ENCODE measurements around the gene GGCX. TPM values are rescaled to one million over a fixed set of nuclear protein-coding genes. Genes with fewer than 3 reads are reported as not detected.
A peak's percentile ranks its signal among the peaks of the same experiment; 100 is the strongest.

The GGCX gene
- total and polyA plus RNA-seq, 2 of the 13 experiments (the other 11 are each of a cell fraction or from before 2014, with no cell fraction given): 72.5 to 103 TPM

GRCh38 chr2:85538507-85539360 is 22.6 kb downstream of the GGCX start, which contains the start of gene MAT2A (continued):
- TF ChIP-seq, protein P1, sequence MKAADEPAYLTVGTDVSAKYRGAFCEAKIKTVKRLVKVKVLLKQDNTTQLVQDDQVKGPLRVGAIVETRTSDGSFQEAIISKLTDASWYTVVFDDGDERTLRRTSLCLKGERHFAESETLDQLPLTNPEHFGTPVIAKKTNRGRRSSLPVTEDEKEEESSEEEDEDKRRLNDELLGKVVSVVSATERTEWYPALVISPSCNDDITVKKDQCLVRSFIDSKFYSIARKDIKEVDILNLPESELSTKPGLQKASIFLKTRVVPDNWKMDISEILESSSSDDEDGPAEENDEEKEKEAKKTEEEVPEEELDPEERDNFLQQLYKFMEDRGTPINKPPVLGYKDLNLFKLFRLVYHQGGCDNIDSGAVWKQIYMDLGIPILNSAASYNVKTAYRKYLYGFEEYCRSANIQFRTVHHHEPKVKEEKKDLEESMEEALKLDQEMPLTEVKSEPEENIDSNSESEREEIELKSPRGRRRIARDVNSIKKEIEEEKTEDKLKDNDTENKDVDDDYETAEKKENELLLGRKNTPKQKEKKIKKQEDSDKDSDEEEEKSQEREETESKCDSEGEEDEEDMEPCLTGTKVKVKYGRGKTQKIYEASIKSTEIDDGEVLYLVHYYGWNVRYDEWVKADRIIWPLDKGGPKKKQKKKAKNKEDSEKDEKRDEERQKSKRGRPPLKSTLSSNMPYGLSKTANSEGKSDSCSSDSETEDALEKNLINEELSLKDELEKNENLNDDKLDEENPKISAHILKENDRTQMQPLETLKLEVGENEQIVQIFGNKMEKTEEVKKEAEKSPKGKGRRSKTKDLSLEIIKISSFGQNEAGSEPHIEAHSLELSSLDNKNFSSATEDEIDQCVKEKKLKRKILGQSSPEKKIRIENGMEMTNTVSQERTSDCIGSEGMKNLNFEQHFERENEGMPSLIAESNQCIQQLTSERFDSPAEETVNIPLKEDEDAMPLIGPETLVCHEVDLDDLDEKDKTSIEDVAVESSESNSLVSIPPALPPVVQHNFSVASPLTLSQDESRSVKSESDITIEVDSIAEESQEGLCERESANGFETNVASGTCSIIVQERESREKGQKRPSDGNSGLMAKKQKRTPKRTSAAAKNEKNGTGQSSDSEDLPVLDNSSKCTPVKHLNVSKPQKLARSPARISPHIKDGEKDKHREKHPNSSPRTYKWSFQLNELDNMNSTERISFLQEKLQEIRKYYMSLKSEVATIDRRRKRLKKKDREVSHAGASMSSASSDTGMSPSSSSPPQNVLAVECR (CRISPR knock-in tag; IDR thresholded peaks at IDR 0.05; ENCODE audit: borderline replicate concordance): peak; percentile 86
- TF ChIP-seq, protein P2, sequence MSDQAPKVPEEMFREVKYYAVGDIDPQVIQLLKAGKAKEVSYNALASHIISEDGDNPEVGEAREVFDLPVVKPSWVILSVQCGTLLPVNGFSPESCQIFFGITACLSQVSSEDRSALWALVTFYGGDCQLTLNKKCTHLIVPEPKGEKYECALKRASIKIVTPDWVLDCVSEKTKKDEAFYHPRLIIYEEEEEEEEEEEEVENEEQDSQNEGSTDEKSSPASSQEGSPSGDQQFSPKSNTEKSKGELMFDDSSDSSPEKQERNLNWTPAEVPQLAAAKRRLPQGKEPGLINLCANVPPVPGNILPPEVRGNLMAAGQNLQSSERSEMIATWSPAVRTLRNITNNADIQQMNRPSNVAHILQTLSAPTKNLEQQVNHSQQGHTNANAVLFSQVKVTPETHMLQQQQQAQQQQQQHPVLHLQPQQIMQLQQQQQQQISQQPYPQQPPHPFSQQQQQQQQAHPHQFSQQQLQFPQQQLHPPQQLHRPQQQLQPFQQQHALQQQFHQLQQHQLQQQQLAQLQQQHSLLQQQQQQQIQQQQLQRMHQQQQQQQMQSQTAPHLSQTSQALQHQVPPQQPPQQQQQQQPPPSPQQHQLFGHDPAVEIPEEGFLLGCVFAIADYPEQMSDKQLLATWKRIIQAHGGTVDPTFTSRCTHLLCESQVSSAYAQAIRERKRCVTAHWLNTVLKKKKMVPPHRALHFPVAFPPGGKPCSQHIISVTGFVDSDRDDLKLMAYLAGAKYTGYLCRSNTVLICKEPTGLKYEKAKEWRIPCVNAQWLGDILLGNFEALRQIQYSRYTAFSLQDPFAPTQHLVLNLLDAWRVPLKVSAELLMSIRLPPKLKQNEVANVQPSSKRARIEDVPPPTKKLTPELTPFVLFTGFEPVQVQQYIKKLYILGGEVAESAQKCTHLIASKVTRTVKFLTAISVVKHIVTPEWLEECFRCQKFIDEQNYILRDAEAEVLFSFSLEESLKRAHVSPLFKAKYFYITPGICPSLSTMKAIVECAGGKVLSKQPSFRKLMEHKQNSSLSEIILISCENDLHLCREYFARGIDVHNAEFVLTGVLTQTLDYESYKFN (CRISPR knock-in tag; conservative IDR thresholded peaks at IDR 0.05): peak; percentile 40; the same call in 1 of the 2 replicates
- TF ChIP-seq SPEN (CRISPR knock-in tag; IDR thresholded peaks at IDR 0.05; ENCODE audit: low read depth) (no peak; the same call in 1 of the 2 replicates), CBX1 (IDR thresholded peaks at IDR 0.05; ENCODE audit: low read depth) (peak; percentile 97), GABPA (IDR thresholded peaks at IDR 0.05; ENCODE audit: low read depth, low read length) (no peak), GABPA (CRISPR knock-in tag; IDR thresholded peaks at IDR 0.05; ENCODE audit: low read depth) (peak; percentile 73), U2AF1 (optimal IDR thresholded peaks at IDR 0.05; ENCODE audit: low read depth, low read length) (peak; percentile 95), CAMTA2 (CRISPR knock-in tag; IDR thresholded peaks at IDR 0.05; ENCODE audit: borderline replicate concordance) (peak; percentile 68), TCF7L2 (IDR thresholded peaks at IDR 0.05; ENCODE audit: low read depth, low read length) (no peak), AKAP8 (CRISPR knock-in tag; IDR thresholded peaks at IDR 0.05) (peak; percentile 15; the same call in 1 of the 2 replicates), STAG1 (CRISPR knock-in tag; IDR thresholded peaks at IDR 0.05) (peak; percentile 65), KDM1A (CRISPR knock-in tag; IDR thresholded peaks at IDR 0.05) (no peak), FLYWCH1 (CRISPR knock-in tag; IDR thresholded peaks at IDR 0.05) (0 out of 2 replicates have a peak, but pooled peaks have one; percentile 88)
- TF ChIP-seq, protein P3, sequence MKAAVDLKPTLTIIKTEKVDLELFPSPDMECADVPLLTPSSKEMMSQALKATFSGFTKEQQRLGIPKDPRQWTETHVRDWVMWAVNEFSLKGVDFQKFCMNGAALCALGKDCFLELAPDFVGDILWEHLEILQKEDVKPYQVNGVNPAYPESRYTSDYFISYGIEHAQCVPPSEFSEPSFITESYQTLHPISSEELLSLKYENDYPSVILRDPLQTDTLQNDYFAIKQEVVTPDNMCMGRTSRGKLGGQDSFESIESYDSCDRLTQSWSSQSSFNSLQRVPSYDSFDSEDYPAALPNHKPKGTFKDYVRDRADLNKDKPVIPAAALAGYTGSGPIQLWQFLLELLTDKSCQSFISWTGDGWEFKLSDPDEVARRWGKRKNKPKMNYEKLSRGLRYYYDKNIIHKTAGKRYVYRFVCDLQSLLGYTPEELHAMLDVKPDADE (CRISPR knock-in tag; IDR thresholded peaks at IDR 0.05): peak; percentile 71
- TF ChIP-seq, protein P4, sequence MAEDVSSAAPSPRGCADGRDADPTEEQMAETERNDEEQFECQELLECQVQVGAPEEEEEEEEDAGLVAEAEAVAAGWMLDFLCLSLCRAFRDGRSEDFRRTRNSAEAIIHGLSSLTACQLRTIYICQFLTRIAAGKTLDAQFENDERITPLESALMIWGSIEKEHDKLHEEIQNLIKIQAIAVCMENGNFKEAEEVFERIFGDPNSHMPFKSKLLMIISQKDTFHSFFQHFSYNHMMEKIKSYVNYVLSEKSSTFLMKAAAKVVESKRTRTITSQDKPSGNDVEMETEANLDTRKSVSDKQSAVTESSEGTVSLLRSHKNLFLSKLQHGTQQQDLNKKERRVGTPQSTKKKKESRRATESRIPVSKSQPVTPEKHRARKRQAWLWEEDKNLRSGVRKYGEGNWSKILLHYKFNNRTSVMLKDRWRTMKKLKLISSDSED (CRISPR knock-in tag; IDR thresholded peaks at IDR 0.05): 0 out of 2 replicates have a peak, but pooled peaks have one; percentile 51
- TF ChIP-seq, protein P5, sequence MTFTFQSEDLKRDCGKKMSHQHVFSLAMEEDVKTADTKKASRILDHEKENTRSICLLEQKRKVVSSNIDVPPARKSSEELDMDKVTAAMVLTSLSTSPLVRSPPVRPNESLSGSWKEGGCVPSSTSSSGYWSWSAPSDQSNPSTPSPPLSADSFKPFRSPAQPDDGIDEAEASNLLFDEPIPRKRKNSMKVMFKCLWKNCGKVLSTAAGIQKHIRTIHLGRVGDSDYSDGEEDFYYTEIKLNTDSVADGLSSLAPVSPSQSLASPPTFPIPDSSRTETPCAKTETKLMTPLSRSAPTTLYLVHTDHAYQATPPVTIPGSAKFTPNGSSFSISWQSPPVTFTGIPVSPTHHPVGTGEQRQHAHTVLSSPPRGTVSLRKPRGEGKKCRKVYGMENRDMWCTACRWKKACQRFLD (CRISPR knock-in tag; IDR thresholded peaks at IDR 0.05; ENCODE audit: borderline replicate concordance): peak; percentile 22

Data from HepG2 (cell line).